ENCODE results near the gene FADS6. TPM values are rescaled to one million over a fixed set of nuclear protein-coding genes. Genes with fewer than 3 reads are reported as not detected.

FADS6 gene
- total and polyA plus RNA-seq, 2 of the 13 experiments (the other 11 are each of a cell fraction or from before 2014, with no cell fraction given), result 0.11 TPM

GRCh38 chr17:74900208-74900607, 6.8 kb upstream of the FADS6 start (continued):
- TF ChIP-seq, protein P1, sequence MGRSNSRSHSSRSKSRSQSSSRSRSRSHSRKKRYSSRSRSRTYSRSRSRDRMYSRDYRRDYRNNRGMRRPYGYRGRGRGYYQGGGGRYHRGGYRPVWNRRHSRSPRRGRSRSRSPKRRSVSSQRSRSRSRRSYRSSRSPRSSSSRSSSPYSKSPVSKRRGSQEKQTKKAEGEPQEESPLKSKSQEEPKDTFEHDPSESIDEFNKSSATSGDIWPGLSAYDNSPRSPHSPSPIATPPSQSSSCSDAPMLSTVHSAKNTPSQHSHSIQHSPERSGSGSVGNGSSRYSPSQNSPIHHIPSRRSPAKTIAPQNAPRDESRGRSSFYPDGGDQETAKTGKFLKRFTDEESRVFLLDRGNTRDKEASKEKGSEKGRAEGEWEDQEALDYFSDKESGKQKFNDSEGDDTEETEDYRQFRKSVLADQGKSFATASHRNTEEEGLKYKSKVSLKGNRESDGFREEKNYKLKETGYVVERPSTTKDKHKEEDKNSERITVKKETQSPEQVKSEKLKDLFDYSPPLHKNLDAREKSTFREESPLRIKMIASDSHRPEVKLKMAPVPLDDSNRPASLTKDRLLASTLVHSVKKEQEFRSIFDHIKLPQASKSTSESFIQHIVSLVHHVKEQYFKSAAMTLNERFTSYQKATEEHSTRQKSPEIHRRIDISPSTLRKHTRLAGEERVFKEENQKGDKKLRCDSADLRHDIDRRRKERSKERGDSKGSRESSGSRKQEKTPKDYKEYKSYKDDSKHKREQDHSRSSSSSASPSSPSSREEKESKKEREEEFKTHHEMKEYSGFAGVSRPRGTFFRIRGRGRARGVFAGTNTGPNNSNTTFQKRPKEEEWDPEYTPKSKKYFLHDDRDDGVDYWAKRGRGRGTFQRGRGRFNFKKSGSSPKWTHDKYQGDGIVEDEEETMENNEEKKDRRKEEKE (IDR thresholded peaks at IDR 0.05), result no peak

DNA sequence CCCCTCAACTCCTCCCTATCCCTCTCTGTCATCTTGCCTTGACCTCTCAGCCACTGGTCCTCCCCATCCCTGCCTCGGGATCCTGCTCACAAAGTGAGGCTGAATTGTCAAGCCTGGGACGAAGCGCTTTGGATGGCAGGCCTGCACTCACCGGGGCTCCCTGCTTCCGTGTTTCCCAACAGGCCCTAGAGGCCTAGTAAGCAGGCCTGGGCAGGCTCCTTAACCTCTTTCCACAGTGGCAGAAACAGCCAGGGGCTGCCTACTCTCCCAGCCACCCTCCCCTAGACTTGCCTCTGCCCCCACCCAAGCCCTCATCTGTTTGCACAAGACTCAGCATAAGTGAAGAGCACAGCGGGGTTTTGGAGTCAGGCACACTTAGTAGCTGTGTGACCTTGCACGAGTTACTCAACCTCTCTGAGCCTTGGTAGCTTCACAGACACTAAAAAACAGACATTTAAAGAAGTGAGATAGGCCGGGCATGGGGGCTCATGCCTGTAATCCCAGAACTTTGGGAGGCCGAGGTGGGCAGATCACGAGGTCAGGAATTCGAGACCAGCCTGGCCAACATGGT, 5.0 kb upstream of the FADS6 start:
- ChIA-PET POLR2A (interaction anchor here (0.9 kb wide), 1 partner anchor 25 kb away, joined by 4 read pairs; the partner anchor contains the start of gene FDXR), CTCF (ENCODE audit: low intra/inter-chr PET ratio, low total read pairs) (no interaction called here)
- Histone ChIP-seq H3K27ac (ENCODE audit: extremely low read length, insufficient read depth, low read length) (no peak overlapping the region), H3K79me2 (ENCODE audit: insufficient read depth, low read length) (no peaks in the 10 kb centered on the region), H3K27me3 (ENCODE audit: control insufficient read depth in 1 of 2, insufficient read depth in 2 of 2, low read length in 2 of 2) (peaks cover 16 to 61% of the 10 kb centered on the region in 2 experiments; a peak in 4 of 5 replicates), H4K20me1 (ENCODE audit: insufficient read depth, low read length) (no peaks in the 10 kb centered on the region), H3K36me3 (replicated peaks in 1 of 2; ENCODE audit: control insufficient read depth in 1 of 2, insufficient read depth in 2 of 2, low read length in 2 of 2) (no peaks in the 10 kb centered on the region), H3K4me1 (ENCODE audit: insufficient read depth, low read length) (peaks cover 8% of the 10 kb centered on the region), H3K4me3 (replicated peaks in 1 of 3; ENCODE audit: insufficient read depth in 1 of 3, low read depth in 2 of 3, low read length in 3 of 3) (no peak overlapping the region), H2AFZ (ENCODE audit: low read length) (no peak overlapping the region), H3K9ac (ENCODE audit: insufficient read depth, low read depth, low read length) (no peak overlapping the region), H3K9me3 (ENCODE audit: low read length) (no peaks in the 10 kb centered on the region), H3K4me2 (ENCODE audit: low read depth, low read length) (no peak overlapping the region)
- in situ Hi-C loops (cut with HindIII; ENCODE audit: extremely low pct_ligation_motif_present, low pct_unique_long_range_greater_than_20kb), result no loop called here
- FAIRE-seq (no peak), DNase-seq (ENCODE audit: low spot score) (no peak), ATAC-seq (no peak)
- no peak for TF ChIP-seq ZNF574 (CRISPR knock-in tag; IDR thresholded peaks at IDR 0.05)
- 0 out of 2 replicates have a peak, but pooled peaks have one; percentile 52 for TF ChIP-seq ZMYM3 (CRISPR knock-in tag; IDR thresholded peaks at IDR 0.05)
- TF ChIP-seq ZBTB1 (CRISPR knock-in tag; IDR thresholded peaks at IDR 0.05; ENCODE audit: borderline replicate concordance), result no peak
- TF ChIP-seq ZNF768 (CRISPR knock-in tag; IDR thresholded peaks at IDR 0.05), result peak; percentile 97
- no peak for TF ChIP-seq SNAI1 (CRISPR knock-in tag; IDR thresholded peaks at IDR 0.05; ENCODE audit: borderline replicate concordance)
- TF ChIP-seq, protein P2, sequence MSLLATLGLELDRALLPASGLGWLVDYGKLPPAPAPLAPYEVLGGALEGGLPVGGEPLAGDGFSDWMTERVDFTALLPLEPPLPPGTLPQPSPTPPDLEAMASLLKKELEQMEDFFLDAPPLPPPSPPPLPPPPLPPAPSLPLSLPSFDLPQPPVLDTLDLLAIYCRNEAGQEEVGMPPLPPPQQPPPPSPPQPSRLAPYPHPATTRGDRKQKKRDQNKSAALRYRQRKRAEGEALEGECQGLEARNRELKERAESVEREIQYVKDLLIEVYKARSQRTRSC (CRISPR knock-in tag; IDR thresholded peaks at IDR 0.05; ENCODE audit: low read depth), result no peak
- WGBS (ENCODE audit: low lambda C conversion rate), result 15% methylated on average over 10 of the region's 11 CpGs
- BruUV-seq (replicated peaks), result no TSS peak
- intact Hi-C loops (cut with micrococcal nuclease; ENCODE audit: unreplicated experiment), result no loop called here
